NCI-H524 treated with DMSO at 0.1 percent for 48 hours (cell line): ENCODE results near the gene TBX15.

Experiments used
- DNase-seq: peaks from one replicate; lab custom pipeline; 2025; lab: John Stamatoyannopoulos, UW

The TBX15 gene

GRCh38 chr1:118988186-118989005 lies at the start of gene TBX15:
Gene TBX15 (minus strand): TSS chr1:118988343. CDS start chr1:118987795, 548 bp downstream.
- no peak for DNase-seq

- no peak for DNase-seq
These were observed 46.2 kb upstream of the TBX15 start for GRCh38 chr1:119034359-119034758.

GRCh38 chr1:119032986-119033385 lies 44.8 kb upstream of the TBX15 start:
- DNase-seq = no peak

- no peak for DNase-seq
These were observed 39.6 kb upstream of the TBX15 start for GRCh38 chr1:119027759-119028158.

GRCh38 chr1:119026956-119027355 lies 38.8 kb upstream of the TBX15 start:
- DNase-seq = no peak

- no peak for DNase-seq
These were observed 27.4 kb upstream of the TBX15 start for GRCh38 chr1:119015547-119015946.

- DNase-seq = no peak
These were observed 24.2 kb upstream of the TBX15 start for GRCh38 chr1:119012383-119012782.

GRCh38 chr1:119011706-119012105 lies 23.6 kb upstream of the TBX15 start:
- DNase-seq = no peak

GRCh38 chr1:119011116-119011515 lies 23.0 kb upstream of the TBX15 start:
- DNase-seq = no peak

- DNase-seq = no peak
These were observed 22.1 kb upstream of the TBX15 start for GRCh38 chr1:119010201-119010600.

GRCh38 chr1:119009312-119009655 lies 21.1 kb upstream of the TBX15 start:
- no peak for DNase-seq

- DNase-seq = no peak
These were observed 20.6 kb upstream of the TBX15 start for GRCh38 chr1:119008483-119009311.

- DNase-seq = no peak
These were observed 19.7 kb upstream of the TBX15 start for GRCh38 chr1:119007670-119008482.

- no peak for DNase-seq
These were observed 19.2 kb upstream of the TBX15 start for GRCh38 chr1:119007339-119007669.

- no peak for DNase-seq
These were observed 18.5 kb upstream of the TBX15 start for GRCh38 chr1:119006406-119007279.

- no peak for DNase-seq
These were observed 17.7 kb upstream of the TBX15 start for GRCh38 chr1:119005724-119006405.

GRCh38 chr1:119004781-119005180 lies 16.6 kb upstream of the TBX15 start:
- DNase-seq = no peak

- DNase-seq = no peak
These were observed 16.0 kb upstream of the TBX15 start for GRCh38 chr1:119004129-119004527.

GRCh38 chr1:119003413-119004128 lies 15.4 kb upstream of the TBX15 start:
- no peak for DNase-seq

- DNase-seq = no peak
These were observed 14.0 kb upstream of the TBX15 start for GRCh38 chr1:119002028-119002686.
